HepG2 (cell line): Measurements from ENCODE around the gene GANC. TPM values are rescaled to one million over a fixed set of nuclear protein-coding genes. Genes with fewer than 3 reads are reported as not detected.

Experiments used
- ADNP ChIP-seq: sonication (generic); formaldehyde crosslinking; IDR thresholded peaks from 2 replicates; pipeline ENCODE4 v1.4.0; 2020; ENCODE audit warnings: missing genetic modification reagents
- CAMTA2 ChIP-seq: sonication (generic); formaldehyde crosslinking; IDR thresholded peaks from 2 replicates; pipeline ENCODE4 v1.4.0; 2020; ENCODE audit warnings: mild to moderate bottlenecking, missing genetic modification reagents, borderline replicate concordance
- CBX2 ChIP-seq, 2 experiments: fragments of 200-600 bp in 1 of 2; sonication (generic); formaldehyde crosslinking in 1 of 2; IDR thresholded peaks; 2 replicates each; pipeline versions ENCODE4 v1.7.0 to v1.8.1; 2018 to 2022; ENCODE audit warnings: low read depth in 2 of 2, low read length in 1 of 2, mild to moderate bottlenecking in 1 of 2, missing genetic modification reagents in 1 of 2
- FIP1L1 ChIP-seq: fragments of 200-400 bp; formaldehyde crosslinking; IDR thresholded peaks from 2 replicates; pipeline ENCODE4 v1.6.1; 2018; ENCODE audit warnings: low read depth, mild to moderate bottlenecking, low read length, moderate library complexity, borderline replicate concordance; ENCODE audit not compliant: insufficient read depth
- FOXK2 ChIP-seq: fragments of 450-650 bp; IDR thresholded peaks from 2 replicates; pipeline ENCODE4 v1.6.1; 2016
- GABPA ChIP-seq, 2 experiments: IDR thresholded peaks; 2 replicates each; pipeline ENCODE4 v1.6.1; 2011 to 2016; ENCODE audit warnings: low read depth in 2 of 2, low read length in 1 of 2, missing biosample characterization in 1 of 2, missing genetic modification characterization in 1 of 2
- GABPB1 ChIP-seq: IDR thresholded peaks from 2 replicates; pipeline ENCODE4 v1.6.1; 2016; ENCODE audit warnings: mild to moderate bottlenecking, missing genetic modification reagents, moderate library complexity, missing compliant biosample characterization
- HNF4G ChIP-seq, 2 experiments: sonication (generic) in 1 of 2; formaldehyde crosslinking in 1 of 2; IDR thresholded peaks; 2 replicates each; pipeline versions ENCODE4 v1.4.0 to v1.6.1; 2011 to 2020; ENCODE audit warnings: borderline replicate concordance in 2 of 2, low read depth in 2 of 2, mild to moderate bottlenecking in 2 of 2, low read length in 1 of 2, missing genetic modification reagents in 1 of 2, moderate library complexity in 1 of 2
- ISX ChIP-seq: sonication (generic); formaldehyde crosslinking; conservative IDR thresholded peaks from 2 replicates; pipeline ENCODE4 v1.5.0; 2020; ENCODE audit warnings: missing genetic modification reagents
- KDM1A ChIP-seq: IDR thresholded peaks from 2 replicates; pipeline ENCODE4 v1.6.1; 2016; ENCODE audit warnings: missing compliant biosample characterization
- KMT2A ChIP-seq: sonication (generic); formaldehyde crosslinking; IDR thresholded peaks from 2 replicates; pipeline ENCODE4 v1.4.0; 2020; ENCODE audit warnings: missing genetic modification reagents
- MLLT10 ChIP-seq: sonication (generic); formaldehyde crosslinking; IDR thresholded peaks from 2 replicates; pipeline ENCODE4 v1.4.0; 2020; ENCODE audit warnings: missing genetic modification reagents
- MTF1 ChIP-seq: sonication (generic); formaldehyde crosslinking; IDR thresholded peaks from 2 replicates; pipeline ENCODE4 v1.5.0; 2020; ENCODE audit warnings: missing genetic modification reagents
- NFIC ChIP-seq: IDR thresholded peaks from 2 replicates; pipeline ENCODE4 v1.6.1; 2012; ENCODE audit warnings: mild to moderate bottlenecking, low read length, inconsistent platforms
- NONO ChIP-seq, 2 experiments: fragments of 450-650 bp in 1 of 2; sonication (generic) in 1 of 2; formaldehyde crosslinking in 1 of 2; IDR thresholded peaks in 1 of 2; conservative IDR thresholded peaks in 1 of 2; 2 replicates each; pipeline versions ENCODE4 v1.6.1 to v1.8.0; 2017 to 2022; ENCODE audit warnings: mild to moderate bottlenecking in 1 of 2, missing genetic modification reagents in 1 of 2, moderate library complexity in 1 of 2
- PAWR ChIP-seq: sonication (generic); formaldehyde crosslinking; IDR thresholded peaks from 2 replicates; pipeline ENCODE4 v1.4.0; 2020; ENCODE audit warnings: missing genetic modification reagents, mild to moderate bottlenecking, borderline replicate concordance
- PHF8 ChIP-seq: sonication (generic); formaldehyde crosslinking; IDR thresholded peaks from 2 replicates; pipeline ENCODE4 v1.5.0; 2020; ENCODE audit warnings: missing genetic modification reagents
- RFX3 ChIP-seq: IDR thresholded peaks from 2 replicates; pipeline ENCODE4 v1.6.1; 2016; ENCODE audit warnings: missing biosample characterization, missing genetic modification reagents
- RFXAP ChIP-seq: sonication (generic); formaldehyde crosslinking; IDR thresholded peaks from 2 replicates; pipeline ENCODE4 v1.4.0; 2020; ENCODE audit warnings: missing genetic modification reagents, borderline replicate concordance
- SYNCRIP ChIP-seq: fragments of 200-400 bp; formaldehyde crosslinking; IDR thresholded peaks from 2 replicates; pipeline ENCODE4 v1.6.1; 2018; ENCODE audit warnings: mild to moderate bottlenecking, low read depth, low read length; ENCODE audit not compliant: insufficient read depth
- TGIF2 ChIP-seq: IDR thresholded peaks from 2 replicates; pipeline ENCODE4 v1.6.1; 2016; ENCODE audit warnings: control low read depth, missing compliant biosample characterization
- ZC3H4 ChIP-seq: sonication (generic); formaldehyde crosslinking; IDR thresholded peaks from 2 replicates; pipeline ENCODE4 v1.4.0; 2020; ENCODE audit warnings: missing genetic modification reagents, borderline replicate concordance
- ZFYVE20 ChIP-seq: sonication (generic); formaldehyde crosslinking; IDR thresholded peaks from 2 replicates; pipeline ENCODE4 v1.8.0; 2023; ENCODE audit warnings: low read depth, mild to moderate bottlenecking, moderate library complexity, missing genetic modification reagents, borderline replicate concordance
- ZMYM3 ChIP-seq: sonication (generic); formaldehyde crosslinking; IDR thresholded peaks from 2 replicates; pipeline ENCODE4 v1.5.1; 2020; ENCODE audit warnings: mild to moderate bottlenecking, missing genetic modification reagents
- ZNF232 ChIP-seq: sonication (generic); formaldehyde crosslinking; IDR thresholded peaks from 2 replicates; pipeline ENCODE4 v1.4.0; 2020; ENCODE audit warnings: missing genetic modification reagents, borderline replicate concordance
- ZNF547 ChIP-seq: sonication (generic); formaldehyde crosslinking; IDR thresholded peaks from 2 replicates; pipeline ENCODE4 v1.5.1; 2020; ENCODE audit warnings: mild to moderate bottlenecking, missing genetic modification reagents
- ZNF597 ChIP-seq: sonication (generic); formaldehyde crosslinking; IDR thresholded peaks from 2 replicates; pipeline ENCODE4 v1.5.0; 2020; ENCODE audit warnings: missing genetic modification reagents
- ZNF788 ChIP-seq: sonication (generic); formaldehyde crosslinking; IDR thresholded peaks from 2 replicates; pipeline ENCODE4 v1.5.0; 2020; ENCODE audit warnings: mild to moderate bottlenecking, missing genetic modification reagents, borderline replicate concordance
- polyA plus RNA-seq, 8 experiments: library from polyadenylated mRNA; depleted of rRNA in 3 of 8; stranded (reverse) in 7 of 8; unstranded in 1 of 8; fragments of >200 nt; fragmentation: Illumina TruSeq in 4 of 8; extraction: Trizol in 4 of 8; gene quantifications; 2 replicates each; pipeline versions ENCODE4 v1.2.1 to v1.2.3, GENCODE V29; 2011 to 2016; ENCODE audit warnings: low read depth in 4 of 8, missing spikeins in 1 of 8, mixed read lengths in 1 of 8; ENCODE audit not compliant: insufficient read depth in 1 of 8
- total RNA-seq, 5 experiments: library from RNA; depleted of rRNA; stranded (reverse); fragments of >200 nt; fragmentation: Illumina TruSeq; extraction: Trizol; gene quantifications; 2 replicates each; pipeline ENCODE4 v1.2.3, GENCODE V29; 2016; ENCODE audit warnings: low read depth in 1 of 5

GANC gene
- total and polyA plus RNA-seq, 2 of the 13 experiments (the other 11 are each of a cell fraction or from before 2014, with no cell fraction given): 17.0 to 21.0 TPM

- TF ChIP-seq ZNF597 (no peak), GABPA (IDR thresholded peaks at IDR 0.05; ENCODE audit: low read depth, low read length) (no peak), GABPA (CRISPR knock-in tag; IDR thresholded peaks at IDR 0.05; ENCODE audit: low read depth) (no peak), CAMTA2 (CRISPR knock-in tag) (no peak), KMT2A (CRISPR knock-in tag) (no peak), ZNF232 (CRISPR knock-in tag) (no peak), PAWR (CRISPR knock-in tag) (no peak), FOXK2 (no peak), NONO (IDR thresholded peaks at IDR 0.05) (no peak), NONO (CRISPR knock-in tag; conservative IDR thresholded peaks at IDR 0.05) (no peak), ZMYM3 (CRISPR knock-in tag) (peak; percentile 84), HNF4G (IDR thresholded peaks at IDR 0.05; ENCODE audit: borderline replicate concordance, low read depth, low read length) (no peak), HNF4G (CRISPR knock-in tag; IDR thresholded peaks at IDR 0.05; ENCODE audit: borderline replicate concordance, low read depth) (no peak), ISX (no peak), GABPB1 (CRISPR knock-in tag) (no peak), ADNP (0 out of 2 replicates have a peak, but pooled peaks have one; percentile 26), TGIF2 (no peak), RFXAP (CRISPR knock-in tag) (no peak), NFIC (no peak), PHF8 (CRISPR knock-in tag) (no peak), ZNF788 (CRISPR knock-in tag) (no peak), SYNCRIP (no peak), ZNF547 (no peak), MLLT10 (CRISPR knock-in tag) (no peak), CBX2 (IDR thresholded peaks at IDR 0.05; ENCODE audit: low read depth, low read length) (no peak), CBX2 (CRISPR knock-in tag; IDR thresholded peaks at IDR 0.05; ENCODE audit: low read depth) (no peak), KDM1A (CRISPR knock-in tag) (peak; percentile 51; the same call in 1 of the 2 replicates), MTF1 (CRISPR knock-in tag) (no peak), ZC3H4 (CRISPR knock-in tag) (no peak), RFX3 (CRISPR knock-in tag) (no peak), ZFYVE20 (CRISPR knock-in tag) (no peak), FIP1L1 (no peak)
These were observed 1.6 kb downstream of the GANC start (continued) for GRCh38 chr15:42274702-42274989.
